Peyer's patch (tissue), 4 donors: ENCODE data around the gene S100A4.

Experiments
- CTCF ChIP-seq, 6 experiments: fragments of 450-650 bp in 4 of 6; fragments of 200-600 bp in 2 of 6; sonication (generic) in 1 of 6; IDR thresholded peaks; one replicate each; pipeline ENCODE4 v1.5.1; 2017 to 2019; ENCODE audit warnings: antibody characterized with exemption in 6 of 6, mild to moderate bottlenecking in 3 of 6, moderate library complexity in 1 of 6
- POLR2A ChIP-seq, 2 donors: fragments of 450-650 bp; IDR thresholded peaks; one replicate each; pipeline ENCODE4 v1.5.1; 2017; ENCODE audit warnings: antibody characterized with exemption in 2 of 2, mild to moderate bottlenecking in 2 of 2, moderate library complexity in 2 of 2

- no peak for TF ChIP-seq CTCF (IDR thresholded peaks at IDR 0.05)
- no peak for TF ChIP-seq POLR2A (IDR thresholded peaks at IDR 0.05)
These were observed 39.2 kb downstream of the S100A4 start for GRCh38 chr1:153506386-153506785.
